HL-60 (cell line): ENCODE measurements around the gene RFC2.
A peak's percentile ranks its signal among the peaks of the same experiment; 100 is the strongest.

ENCODE experiments used
- DNase-seq, 2 experiments: peaks; one replicate each; pipeline ENCODE4 v3.0.0-alpha.2; 2010 to 2020; ENCODE audit warnings: low read depth in 1 of 2, low spot score in 1 of 2
- H3K27ac ChIP-seq: fragments of 250-450 bp; sonication (Bioruptor Pico); replicated peaks from 2 replicates; pipeline ENCODE4 v1.5.1; 2020; ENCODE audit warnings: mild to moderate bottlenecking, moderate library complexity
- H3K27me3 ChIP-seq: fragments of 250-450 bp; sonication (Bioruptor Pico); 2 replicates; pipeline ENCODE4 v1.5.1; 2021; ENCODE audit warnings: mild to moderate bottlenecking, moderate library complexity; ENCODE audit not compliant: insufficient read depth, poor library complexity, severe bottlenecking
- H3K4me3 ChIP-seq: replicated peaks from 2 replicates; pipeline ENCODE4 v1.5.1; 2011; ENCODE audit warnings: mild to moderate bottlenecking, control low read depth, low read length; ENCODE audit not compliant: insufficient read depth
- CTCF ChIP-seq: IDR thresholded peaks from one replicate; pipeline ENCODE4 v1.5.1; 2011; ENCODE audit warnings: low read length, control low read depth, inconsistent platforms; ENCODE audit not compliant: insufficient read depth
- GABPA ChIP-seq: IDR thresholded peaks from 2 replicates; pipeline ENCODE4 v1.6.1; 2012; ENCODE audit warnings: low read depth
- POLR2AphosphoS5 ChIP-seq: IDR thresholded peaks from 2 replicates; pipeline ENCODE4 v1.6.1; 2012; ENCODE audit warnings: low read depth
- REST ChIP-seq: IDR thresholded peaks from 2 replicates; pipeline ENCODE4 v1.6.1; 2012; ENCODE audit warnings: low read depth; ENCODE audit not compliant: insufficient replicate concordance
- SPI1 ChIP-seq: IDR thresholded peaks from 2 replicates; pipeline ENCODE4 v1.6.1; 2012; ENCODE audit warnings: low read depth, mild to moderate bottlenecking, borderline replicate concordance

The RFC2 gene

GRCh38 chr7:74287303-74288033, 33.3 kb upstream of the RFC2 start:
- DNase-seq: no peak
- Histone ChIP-seq H3K27ac (no peak overlapping the region), H3K4me3 (no peak overlapping the region), H3K27me3 (no peaks in the 10 kb centered on the region)
- TF ChIP-seq GABPA (no peak), CTCF (no peak), SPI1 (no peak), POLR2AphosphoS5 (no peak), REST (no peak)

- TF ChIP-seq CTCF: no peak
- TF ChIP-seq GABPA: no peak
- no peak for TF ChIP-seq REST
- TF ChIP-seq POLR2AphosphoS5: no peak
- no peak for TF ChIP-seq SPI1
- H3K27ac ChIP-seq: no peak overlapping the region
- no peak for DNase-seq
- no peaks in the 10 kb centered on the region for H3K27me3 ChIP-seq
- no peak overlapping the region for H3K4me3 ChIP-seq
Observed at GRCh38 chr7:74286131-74286530, 31.9 kb upstream of the RFC2 start.

- TF ChIP-seq GABPA: no peak
- no peak for TF ChIP-seq REST
- no peak; the same call in 1 of the 2 replicates for TF ChIP-seq SPI1
- no peak for TF ChIP-seq POLR2AphosphoS5
- TF ChIP-seq CTCF: no peak
- peak; percentile 64 to 88 for DNase-seq
- Histone ChIP-seq H3K27me3 (no peaks in the 10 kb centered on the region), H3K4me3 (no peak overlapping the region), H3K27ac (no peak overlapping the region)
Observed at GRCh38 chr7:74284781-74285259, 30.6 kb upstream of the RFC2 start.
